Middle frontal gyrus (tissue), 1 donor: ENCODE data around the gene CCNT2.
"Not testable (repeated sequence)": the region's sequence is repeated elsewhere in the genome, so short reads cannot be mapped to it uniquely, and the experiment has no call there.

Experiments
- DNase-seq: peaks from one replicate; pipeline ENCODE4 v3.0.0-alpha.2; 2015; ENCODE audit warnings: low spot score; ENCODE audit errors: extremely low spot score

CCNT2 gene

GRCh38 chr2:134919341-134920210 lies 954 bp downstream of the CCNT2 start:
- DNase-seq, result no peak

GRCh38 chr2:134924912-134925311 lies 6.3 kb downstream of the CCNT2 start:
- DNase-seq, result no peak

GRCh38 chr2:134926231-134926931 lies 7.8 kb downstream of the CCNT2 start:
- no peak for DNase-seq

- no peak for DNase-seq
Measured at GRCh38 chr2:134927195-134927594, 8.6 kb downstream of the CCNT2 start.

- no peak for DNase-seq
Measured at GRCh38 chr2:134932864-134933526, 14.4 kb downstream of the CCNT2 start.

- DNase-seq, result no peak
Measured at GRCh38 chr2:134933732-134934131, 15.1 kb downstream of the CCNT2 start.

GRCh38 chr2:134934150-134934549 lies 15.5 kb downstream of the CCNT2 start:
- DNase-seq, result no peak

- no peak for DNase-seq
Measured at GRCh38 chr2:134934641-134935040, 16.0 kb downstream of the CCNT2 start.

GRCh38 chr2:134936691-134937090 lies 18.1 kb downstream of the CCNT2 start:
- no peak for DNase-seq

GRCh38 chr2:134943540-134943939 lies 24.9 kb downstream of the CCNT2 start:
- no peak for DNase-seq

- DNase-seq, result no peak
Measured at GRCh38 chr2:134944975-134945374, 26.4 kb downstream of the CCNT2 start.

GRCh38 chr2:134946073-134946472 lies 27.5 kb downstream of the CCNT2 start:
- no peak for DNase-seq

GRCh38 chr2:134949981-134950708 lies 31.5 kb downstream of the CCNT2 start:
- DNase-seq, result no peak

GRCh38 chr2:134950886-134951285 lies 32.3 kb downstream of the CCNT2 start:
- no peak for DNase-seq

GRCh38 chr2:134952608-134953007 lies 34.0 kb downstream of the CCNT2 start:
- no peak for DNase-seq

- no peak for DNase-seq
Measured at GRCh38 chr2:134954065-134954464, 35.4 kb downstream of the CCNT2 start.

GRCh38 chr2:134955744-134956143 lies 37.1 kb downstream of the CCNT2 start:
- no peak for DNase-seq

GRCh38 chr2:134957477-134957876 lies 38.9 kb downstream of the CCNT2 start:
- DNase-seq, result no peak

- not testable (repeated sequence) for DNase-seq
Measured at GRCh38 chr2:134967166-134967565, 48.5 kb downstream of the CCNT2 start.

GRCh38 chr2:134973241-134974138 lies 54.9 kb downstream of the CCNT2 start:
- no peak for DNase-seq
